OCI-M1 (cell line): Measurements from ENCODE around the gene STX16.

ENCODE experiments used
- DNase-seq: peaks from one replicate; lab custom pipeline; 2025; lab: John Stamatoyannopoulos, UW

STX16 gene

DNA sequence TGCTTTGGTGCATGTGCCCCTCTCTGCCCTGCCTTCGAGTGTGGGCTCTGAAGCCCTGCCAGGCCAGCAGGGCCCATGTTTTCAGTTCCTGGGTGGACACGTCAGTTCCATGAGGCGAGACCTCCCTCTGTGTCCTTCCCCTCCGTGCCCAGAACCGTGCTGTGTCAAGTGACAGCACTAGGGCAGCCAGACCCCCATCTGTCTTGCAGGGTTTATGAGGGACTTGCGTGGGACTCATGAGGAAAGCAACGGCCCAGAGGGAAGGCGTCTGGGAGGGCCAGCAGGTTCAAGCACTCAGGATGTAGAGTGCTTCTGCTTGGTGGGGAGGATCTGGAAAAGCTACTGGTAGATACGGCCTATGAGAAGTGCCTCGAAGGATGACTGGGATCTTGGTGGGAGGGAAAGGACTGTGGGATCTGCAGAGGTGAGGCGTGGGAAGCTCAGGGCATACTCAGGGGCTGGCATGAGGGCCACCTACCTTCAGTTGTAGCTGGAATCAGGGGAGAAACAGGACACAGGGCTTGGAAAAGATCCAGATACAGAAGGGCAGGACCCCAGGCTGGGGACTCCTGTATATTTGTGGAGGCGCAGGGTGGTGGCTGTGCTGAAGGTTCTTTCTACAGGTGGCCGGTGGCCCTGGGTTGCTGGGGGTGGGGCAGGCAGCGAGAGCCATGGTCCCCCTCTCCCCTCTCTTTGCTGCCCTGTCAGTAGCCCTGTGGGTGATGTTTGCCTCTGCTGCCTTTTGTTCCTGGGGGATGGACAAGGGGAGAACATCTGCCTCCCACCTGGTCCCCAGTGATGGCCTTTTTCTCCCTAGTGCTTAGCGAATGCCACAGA, 47.0 kb downstream of the STX16 start:
- no peak for DNase-seq

DNA sequence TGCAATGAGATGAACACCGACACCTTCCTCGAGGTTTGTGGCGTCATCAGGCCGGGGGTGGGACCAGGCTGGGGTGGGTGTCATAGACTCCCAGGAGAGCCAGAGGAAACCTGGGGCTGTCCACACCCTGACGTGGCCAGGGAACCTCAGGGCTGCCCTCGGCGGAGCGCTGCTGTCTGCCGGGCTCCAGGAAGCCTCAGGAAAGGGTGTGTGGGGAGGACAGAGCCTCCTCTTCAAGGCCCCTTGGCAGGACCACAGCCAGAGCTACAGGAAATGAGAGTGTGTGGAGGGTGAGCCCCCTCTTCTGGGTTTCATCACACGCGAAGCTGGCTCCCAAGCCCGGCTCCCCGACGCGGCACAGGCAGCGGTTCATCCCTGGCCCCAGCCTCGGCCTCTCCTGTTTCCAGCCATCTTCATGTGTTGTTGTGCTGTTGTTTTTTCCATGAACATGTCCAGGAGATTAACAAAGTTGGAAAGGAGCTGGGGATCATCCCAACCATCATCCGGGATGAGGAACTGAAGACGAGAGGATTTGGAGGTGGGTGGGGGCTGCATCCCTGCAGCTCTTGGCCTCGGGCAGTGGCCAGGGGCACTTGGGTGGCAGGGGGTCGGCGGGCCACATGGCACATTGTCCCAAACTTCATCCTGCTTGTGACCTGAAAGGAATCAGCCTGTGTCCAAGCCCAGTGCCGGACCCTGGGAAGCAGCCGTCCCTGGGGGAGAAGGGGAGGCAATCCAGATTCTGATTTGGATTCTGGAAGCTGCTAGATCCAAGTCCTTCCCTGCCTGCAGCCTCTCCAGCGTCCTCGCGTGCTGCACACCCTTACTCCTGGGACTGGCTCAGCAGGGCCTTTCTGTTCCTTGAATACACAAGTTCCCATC, 47.9 kb downstream of the STX16 start:
- DNase-seq = no peak

DNA sequence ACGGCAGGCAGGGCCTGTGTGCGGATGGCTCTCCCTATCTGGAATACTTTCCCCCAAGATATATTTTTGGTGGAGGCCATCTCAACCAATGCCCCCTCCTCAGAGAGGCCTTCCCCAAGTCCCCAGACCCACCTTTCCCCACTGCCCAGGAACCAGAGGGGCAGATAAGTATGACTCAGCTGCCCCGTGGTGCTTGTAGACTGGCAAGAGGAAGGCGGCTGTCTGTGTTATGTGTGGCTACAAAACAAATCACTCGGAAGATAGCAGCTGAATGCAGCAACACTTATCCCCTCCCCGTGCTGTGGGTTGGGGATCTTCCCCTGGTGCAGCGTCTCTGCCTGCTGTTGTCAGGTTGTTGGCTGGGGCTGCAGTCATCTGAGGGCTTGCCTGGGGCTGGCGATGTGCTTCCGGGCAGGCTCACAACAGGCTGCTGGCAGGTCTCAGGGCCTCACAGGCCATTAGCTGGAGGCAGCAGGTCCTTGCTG, 48.6 kb downstream of the STX16 start:
- no peak for DNase-seq

DNA sequence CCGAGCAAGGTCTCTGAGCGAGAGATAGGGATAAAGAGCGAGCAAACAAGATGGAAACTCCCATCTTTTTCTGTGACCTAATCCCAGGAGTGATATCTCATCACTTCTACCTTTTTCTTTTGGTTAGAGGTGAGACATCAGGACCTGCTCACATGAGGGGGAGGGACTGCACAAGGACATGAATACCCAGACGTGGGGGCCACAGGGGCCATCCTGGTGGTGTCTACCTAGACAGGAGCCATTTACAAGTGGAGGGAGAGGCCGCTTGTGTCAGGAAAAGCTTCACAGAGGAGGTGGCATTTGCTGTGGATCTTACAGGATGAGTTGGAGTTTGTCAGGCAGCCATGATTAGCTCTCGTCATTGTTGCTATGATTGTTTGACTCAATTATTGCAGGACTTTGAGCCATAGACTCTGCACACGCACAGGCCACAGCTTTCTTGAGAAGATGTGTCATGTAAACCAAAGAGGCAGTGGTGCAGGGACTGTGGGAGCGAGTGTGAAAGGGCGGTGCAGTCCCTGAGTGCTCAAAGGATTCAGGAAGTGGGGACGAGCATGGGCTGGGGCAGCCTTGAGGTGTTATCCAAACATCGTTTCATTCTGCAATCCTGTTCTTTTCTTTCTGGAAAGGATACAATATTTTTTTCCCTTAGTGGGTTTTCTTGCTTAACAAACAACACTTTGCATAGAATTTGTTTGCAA, 49.2 kb downstream of the STX16 start:
- no peak for DNase-seq

DNA sequence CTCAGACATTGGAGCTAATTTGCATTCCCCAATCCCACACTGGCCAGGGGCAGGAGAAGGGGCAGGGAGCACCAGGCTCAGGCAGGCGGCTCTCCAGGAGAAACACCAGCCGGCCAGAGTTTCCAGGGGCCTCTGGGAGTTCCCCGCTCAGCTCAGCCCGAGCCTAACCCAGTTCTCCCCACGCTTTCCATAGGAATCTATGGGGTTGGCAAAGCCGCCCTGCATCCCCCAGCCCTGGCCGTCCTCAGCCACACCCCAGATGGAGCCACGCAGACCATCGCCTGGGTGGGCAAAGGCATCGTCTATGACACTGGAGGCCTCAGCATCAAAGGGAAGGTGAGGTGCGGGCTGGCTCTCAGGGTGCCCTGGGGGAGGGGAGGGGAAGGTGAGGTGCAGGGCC, 49.7 kb downstream of the STX16 start:
- no peak for DNase-seq

DNA sequence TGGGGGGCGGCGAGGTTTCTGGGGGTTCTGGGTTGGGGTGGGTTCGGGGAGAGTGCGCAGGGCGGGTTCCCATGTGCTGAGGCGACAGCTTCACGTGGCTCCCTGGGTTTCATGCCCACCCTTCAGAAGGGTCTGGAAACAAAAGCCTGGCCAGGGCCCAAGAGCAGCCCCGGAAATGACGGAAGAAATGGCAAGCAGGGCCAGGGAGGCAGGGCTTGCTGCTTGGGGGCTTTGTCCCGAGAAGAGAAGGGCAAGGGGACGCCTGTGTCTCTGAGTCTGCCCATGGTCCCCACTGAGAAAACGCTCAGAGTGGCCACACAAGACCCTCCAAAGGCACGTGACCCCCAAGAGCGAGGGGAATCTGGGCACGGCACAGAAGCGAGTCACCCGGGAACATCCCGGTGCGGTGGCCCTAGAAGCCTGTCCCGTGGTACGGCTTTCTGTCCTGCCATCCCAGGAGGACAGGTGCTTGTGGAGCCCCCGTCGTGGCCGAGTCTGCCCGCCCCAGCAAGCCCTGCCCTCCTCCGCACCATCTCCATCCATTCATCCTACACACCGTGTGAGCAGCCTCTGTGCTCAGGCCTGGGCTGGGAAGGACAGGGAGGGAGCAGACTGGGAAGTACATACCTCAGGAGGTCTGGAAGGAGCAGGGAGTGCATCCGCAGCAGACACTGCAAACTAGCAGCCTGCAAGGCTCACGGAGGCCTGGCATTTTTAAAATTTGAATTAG, 50.5 kb downstream of the STX16 start:
- no peak for DNase-seq

DNA sequence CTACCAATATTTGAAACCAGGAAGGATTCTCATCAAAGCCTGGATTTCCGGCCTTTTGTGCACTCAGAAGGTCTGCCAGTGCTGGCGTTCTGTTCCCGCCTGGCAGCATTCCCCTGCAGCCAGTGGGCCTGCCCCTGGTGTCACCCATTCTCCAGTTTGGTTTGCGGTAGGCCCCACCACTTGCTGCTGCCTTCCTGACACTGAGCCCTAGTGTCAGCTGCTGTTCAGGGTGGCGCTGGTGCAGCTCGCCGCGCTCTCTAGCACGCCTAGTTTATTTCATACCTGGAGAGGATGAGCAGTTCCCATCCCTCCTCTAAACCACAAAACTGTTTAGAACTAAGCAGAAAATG, 51.1 kb downstream of the STX16 start:
- DNase-seq = no peak

DNA sequence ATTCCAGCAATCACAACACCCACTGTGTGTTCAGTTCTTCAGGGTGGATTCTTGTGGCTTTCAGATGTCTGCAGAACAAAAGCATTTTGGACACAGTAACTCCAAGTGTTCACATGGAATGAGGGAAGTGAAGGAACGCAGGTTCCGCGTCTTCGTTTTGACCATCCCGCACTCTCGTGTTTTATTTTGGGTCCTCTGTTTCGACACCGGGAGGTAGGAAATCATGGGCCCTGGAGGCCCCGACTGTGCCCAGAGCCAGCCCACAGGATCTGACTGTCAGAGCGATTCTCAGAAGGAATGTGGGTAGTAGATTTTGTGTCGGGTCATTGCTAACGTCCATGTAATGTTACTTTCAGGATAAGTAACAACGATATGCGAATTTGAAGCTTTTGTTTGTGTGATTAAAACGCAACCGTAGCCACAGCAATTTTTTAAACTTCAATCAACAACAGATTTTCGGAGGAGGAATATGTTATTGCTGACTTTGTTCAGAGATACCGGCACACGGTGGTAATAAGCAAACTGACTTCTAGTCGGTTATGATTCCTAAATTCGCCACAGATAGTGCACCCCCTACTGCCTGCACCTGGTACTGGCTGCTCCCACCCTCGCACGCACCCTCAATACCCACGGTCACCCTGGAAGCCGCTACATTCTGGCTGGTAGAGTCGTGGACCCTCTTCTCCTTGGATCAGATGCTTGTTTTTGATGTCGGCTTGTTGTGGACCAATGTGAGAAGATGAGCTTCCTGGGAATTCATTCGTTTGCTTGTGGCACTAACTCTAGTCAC, 52.0 kb downstream of the STX16 start:
- no peak for DNase-seq

DNA sequence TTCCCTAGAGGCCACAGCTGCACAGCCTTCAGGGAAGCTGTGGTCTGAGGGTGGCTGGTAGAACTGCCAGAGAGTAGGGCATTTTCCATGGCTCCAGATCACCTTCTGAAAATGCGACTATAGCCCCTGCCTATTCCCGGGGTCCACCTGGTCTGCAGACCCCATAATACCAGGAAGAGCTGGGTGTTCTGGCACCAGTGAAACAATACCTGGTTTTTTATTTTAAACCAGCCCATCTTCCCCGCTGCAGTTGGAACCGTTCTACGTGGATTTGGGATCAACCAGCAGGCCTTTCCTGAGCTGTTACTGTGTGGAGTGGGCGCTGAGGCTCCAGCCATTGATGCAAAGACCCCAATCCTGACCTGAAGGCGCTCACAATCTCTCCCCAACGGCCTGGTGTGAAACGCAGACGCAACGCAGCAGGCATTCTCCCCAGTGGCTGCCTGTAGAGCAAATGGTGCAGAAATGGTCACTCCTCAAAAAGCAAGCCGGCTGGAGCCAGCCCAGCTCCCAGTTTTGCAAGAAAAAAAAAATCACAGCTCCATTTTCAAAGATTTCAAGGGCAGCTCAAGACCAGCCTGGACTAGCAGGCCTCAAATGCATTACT, 52.8 kb downstream of the STX16 start:
- no peak for DNase-seq

DNA sequence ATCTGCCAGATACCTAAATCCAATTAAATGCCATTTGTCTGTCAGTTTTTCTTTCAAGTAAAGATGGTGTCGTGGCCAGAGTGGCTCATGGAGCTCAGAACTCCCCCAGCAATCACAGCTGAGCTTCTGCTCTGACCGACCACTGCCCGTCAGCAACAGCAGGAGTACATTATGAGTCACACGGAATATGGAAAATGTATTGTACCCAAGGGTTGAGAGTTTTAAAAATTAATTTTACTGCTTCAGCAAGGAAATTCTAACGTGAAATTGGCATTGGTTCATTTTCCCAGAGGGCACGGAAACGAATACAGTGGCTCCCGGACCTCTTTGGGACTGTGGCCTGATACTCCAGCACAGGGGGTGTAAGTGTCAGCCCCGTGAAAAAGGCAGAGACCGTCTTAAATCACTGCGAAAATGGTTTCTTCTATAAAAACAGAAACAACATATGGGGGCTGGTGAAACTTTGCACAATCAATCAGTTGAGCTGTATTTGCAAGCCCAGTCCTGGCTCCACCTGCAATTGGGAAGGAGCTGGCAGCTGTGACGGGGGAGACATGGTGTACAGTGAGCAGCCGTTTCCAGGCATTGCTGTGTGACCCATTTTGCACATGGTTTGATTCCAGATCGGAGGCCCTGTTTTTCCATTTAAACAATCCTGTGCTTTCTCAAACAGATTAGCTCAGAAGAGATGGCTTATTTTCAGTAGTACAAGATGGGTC, 54.3 kb downstream of the STX16 start:
- DNase-seq = no peak

DNA sequence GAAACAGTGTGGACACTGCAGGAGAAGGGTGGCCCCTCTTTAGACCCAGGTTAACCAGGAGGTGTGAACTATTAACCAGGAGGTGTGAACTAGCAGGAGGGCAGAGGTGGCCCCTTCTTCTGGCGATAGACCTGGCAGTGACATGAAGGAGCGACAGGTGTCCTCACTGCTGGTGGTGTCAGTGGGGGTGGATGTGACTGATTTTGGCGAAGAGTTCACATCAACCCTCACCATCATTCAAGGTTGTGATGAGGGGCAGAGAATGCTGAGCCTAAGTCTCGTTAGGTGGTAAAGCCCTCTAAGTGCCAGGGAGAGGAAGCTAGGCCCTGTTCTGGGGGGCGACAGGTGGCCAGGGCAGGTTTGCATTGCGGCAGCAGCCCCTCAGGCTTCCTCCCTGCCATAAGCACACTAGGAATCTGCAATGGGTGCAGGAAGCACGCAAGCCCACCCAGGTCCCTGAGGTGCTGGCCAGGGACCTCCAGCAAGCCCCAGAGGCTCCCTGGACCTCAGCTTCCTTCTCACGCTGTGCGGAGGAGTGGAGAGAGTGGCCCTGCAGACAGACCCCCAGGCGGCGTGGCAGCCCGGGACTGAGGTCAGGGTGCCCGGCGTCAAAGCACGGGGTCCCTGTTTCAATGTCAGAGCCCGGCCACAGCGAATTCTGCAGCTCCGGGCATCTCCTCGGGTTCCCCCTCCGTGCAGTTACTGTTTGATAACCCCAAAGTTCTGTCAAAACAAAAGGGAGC, 55.2 kb downstream of the STX16 start:
- DNase-seq = no peak

DNA sequence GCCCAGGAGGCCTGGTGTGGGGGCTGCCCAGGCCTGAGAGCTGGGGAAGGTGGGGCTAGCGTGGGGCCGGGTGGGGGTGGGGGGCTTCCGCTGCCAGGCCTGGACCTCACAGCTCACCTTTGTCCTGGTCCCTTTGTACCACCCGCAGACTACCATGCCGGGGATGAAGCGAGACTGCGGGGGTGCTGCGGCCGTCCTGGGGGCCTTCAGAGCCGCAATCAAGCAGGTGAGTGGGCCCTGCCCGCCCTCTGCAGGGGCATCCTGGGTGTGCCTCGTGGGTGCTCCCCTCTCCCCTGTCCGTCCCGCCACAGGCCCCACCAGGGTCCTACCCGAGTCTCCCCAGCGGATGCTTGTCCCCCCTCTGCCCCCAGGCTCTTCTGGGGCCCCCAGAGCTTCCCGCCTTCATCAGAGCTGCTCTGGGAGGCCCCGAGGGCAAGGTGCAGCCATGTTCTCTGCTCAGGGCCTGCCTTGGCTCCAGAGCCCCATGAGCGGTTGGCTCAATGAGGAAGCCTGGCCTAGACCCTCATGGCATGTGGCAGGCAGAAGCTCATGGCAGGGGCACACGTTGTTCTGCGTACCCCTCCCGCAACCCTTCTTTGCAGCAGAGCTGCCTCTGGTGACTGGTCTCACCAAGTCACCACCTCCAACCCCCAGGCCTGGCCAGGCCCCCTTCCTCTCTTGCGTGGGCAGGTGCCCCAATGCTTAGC, 56.0 kb downstream of the STX16 start:
- no peak for DNase-seq

DNA sequence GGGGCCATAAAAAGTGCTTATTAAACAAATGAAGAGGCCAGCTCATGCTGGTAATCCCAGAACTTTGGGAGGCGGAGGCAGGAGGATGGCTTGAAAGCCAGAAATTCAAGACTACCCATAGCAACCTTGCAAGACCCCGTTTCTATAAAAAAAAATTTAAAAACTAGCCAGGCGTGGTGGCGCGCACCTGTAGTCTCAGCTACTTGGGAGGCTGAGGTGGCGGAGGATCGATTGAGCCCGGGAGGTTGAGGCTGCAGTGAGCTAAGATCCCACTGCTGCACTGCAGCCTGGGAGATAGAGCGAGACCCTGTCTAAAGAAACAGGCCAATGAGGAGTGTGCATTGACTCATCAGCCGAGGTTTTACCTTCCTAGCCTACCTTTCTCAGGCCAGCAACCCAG, 56.7 kb downstream of the STX16 start:
- no peak for DNase-seq

DNA sequence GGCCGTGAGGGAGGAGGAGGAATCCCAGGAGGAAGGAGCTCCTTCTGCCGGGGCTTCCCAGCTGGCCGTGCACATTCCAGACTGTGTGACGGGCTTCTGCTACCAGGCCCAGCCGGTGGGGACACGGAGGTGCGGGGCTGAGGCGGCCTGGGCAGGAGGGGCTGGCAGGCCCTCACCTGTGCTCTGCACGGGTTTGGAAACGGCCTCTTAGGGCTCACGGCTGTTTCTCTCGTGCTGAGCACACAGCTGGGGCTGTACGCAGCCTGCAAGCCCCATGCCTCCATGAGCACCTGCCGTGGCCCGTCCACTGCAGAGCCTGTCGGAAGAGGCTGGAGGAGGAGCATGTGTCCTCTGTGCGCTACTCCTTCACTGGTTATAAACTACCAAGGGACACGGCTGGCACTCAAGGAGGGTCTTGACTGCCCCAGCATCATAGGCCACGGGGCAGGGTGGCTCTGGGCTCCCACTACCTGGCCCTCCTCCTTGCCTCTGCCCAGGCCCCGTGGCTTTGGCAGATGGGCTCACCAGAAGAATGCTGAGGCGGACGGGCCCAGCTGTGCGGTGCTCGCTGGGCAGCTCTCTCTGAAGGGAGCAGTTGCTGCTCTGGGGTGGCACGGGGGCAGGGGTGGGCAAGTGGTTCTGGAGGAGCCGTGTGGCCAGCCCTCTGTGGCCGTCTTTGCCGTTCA, 57.3 kb downstream of the STX16 start:
- DNase-seq = no peak

DNA sequence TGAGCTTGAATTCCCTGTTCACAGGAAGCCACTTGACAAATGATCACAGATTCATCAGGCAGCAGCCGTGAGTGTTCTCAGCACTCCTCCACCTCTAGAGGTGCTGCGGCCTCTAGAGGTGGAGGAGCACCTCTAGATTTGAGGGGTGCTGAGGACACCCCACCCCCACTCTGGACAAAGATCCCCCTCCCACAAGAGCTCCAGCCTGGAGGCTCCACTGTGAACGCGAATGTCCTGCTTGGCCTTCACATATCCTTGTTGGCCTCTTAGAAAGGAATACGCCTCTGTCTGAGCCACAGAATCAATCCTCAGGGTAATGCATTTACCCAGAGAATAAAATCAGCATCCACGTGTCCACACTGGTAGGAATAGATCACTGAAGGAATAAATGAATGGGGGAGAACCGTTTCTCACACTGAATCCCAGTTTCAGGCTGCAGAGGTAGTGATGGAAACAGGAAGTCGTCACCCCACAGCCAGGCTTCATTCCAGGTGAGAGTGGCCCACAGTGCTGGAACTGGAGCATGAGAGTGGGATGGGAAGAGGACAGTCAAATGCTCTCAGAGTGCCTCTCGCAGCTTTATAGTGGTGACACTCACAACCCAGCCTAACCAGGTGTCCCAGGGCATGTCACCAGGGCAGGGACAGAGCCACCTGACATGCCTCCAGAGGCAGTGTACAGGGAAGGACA, 58.1 kb downstream of the STX16 start:
- no peak for DNase-seq

DNA sequence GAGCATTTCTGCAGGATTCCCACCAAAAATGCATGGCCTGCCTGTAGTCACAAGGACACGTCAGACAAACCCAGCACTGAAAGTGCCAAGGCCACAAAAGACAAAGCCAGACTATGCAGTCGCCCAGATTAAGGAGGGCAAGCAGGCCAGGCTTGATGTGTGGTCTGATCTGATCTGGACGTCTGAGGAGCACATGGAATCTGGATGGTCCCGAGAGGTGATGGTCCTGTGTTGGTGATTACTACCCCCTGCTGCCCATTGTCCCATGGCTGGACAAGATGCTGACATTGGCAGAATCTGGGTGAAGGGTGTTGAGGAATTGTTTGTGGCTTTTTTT, 58.6 kb downstream of the STX16 start:
- no peak for DNase-seq

DNA sequence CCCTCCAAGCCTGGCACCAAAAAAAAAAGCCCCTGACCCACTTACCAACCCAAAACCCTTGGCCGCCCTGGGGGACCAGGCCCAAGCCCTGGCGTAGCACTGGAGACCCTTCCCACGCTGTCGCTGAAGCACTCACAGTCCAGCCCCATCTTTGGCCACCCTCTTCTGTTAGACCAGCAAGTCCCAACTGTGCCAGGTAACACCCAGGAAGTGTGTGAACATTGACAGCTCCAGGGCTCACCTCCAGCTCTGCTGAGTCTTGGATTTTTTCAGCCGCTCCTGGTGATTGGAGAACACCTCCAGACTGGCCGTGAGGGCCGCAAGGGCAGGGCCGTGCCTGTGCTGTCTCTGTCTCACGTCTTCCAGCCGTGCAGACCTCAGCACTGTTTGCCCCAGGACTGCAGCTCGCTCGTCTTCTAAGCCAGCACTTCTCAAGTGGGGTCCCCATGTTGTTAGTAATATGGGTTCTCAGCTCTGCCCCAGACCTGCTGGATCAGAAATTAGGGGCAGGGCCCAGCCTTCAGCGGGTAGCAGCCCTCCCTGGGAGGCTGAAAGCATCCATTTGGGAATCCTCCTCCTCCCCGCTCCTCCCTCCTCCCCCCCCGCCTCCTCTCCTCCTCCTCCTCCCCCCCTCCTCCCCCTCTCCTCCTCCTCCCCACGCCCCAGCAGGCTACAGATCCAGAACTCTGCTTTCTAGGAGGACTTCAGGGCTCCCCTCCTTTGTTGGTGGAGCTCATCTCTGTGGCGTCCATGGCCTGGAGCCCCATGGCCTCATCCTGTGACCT, 59.6 kb downstream of the STX16 start:
- DNase-seq = no peak
